GM23338 (cell line): ENCODE measurements around the gene BIRC3.

ENCODE experiments used
- CREB1 ChIP-seq: fragments of 250-450 bp; sonication (Bioruptor Pico); IDR thresholded peaks from 2 replicates; pipeline ENCODE4 v1.5.0; 2020; ENCODE audit warnings: low read depth, mild to moderate bottlenecking, moderate library complexity
- CTCF ChIP-seq, 2 experiments: fragments of 200-600 bp in 1 of 2; sonication (generic) in 1 of 2; conservative IDR thresholded peaks; 2 replicates each; pipeline versions ENCODE4 v1.5.1 to v1.6.1; 2016 to 2017; ENCODE audit warnings: antibody characterized with exemption in 2 of 2, low read depth in 2 of 2, mild to moderate bottlenecking in 2 of 2, moderate library complexity in 1 of 2
- ETS1 ChIP-seq: IDR thresholded peaks from 2 replicates; pipeline ENCODE4 v1.6.1; 2016; ENCODE audit warnings: antibody characterized with exemption
- EZH2 ChIP-seq: fragments of 200-600 bp; sonication (generic); IDR thresholded peaks from one replicate; pipeline ENCODE4 v1.8.0; 2017; ENCODE audit warnings: antibody characterized with exemption, mild to moderate bottlenecking, low read depth; ENCODE audit not compliant: unreplicated experiment
- EZH2phosphoT487 ChIP-seq: fragments of 200-600 bp; sonication (generic); IDR thresholded peaks from one replicate; pipeline ENCODE4 v1.8.1; 2018; ENCODE audit warnings: antibody characterized with exemption; ENCODE audit not compliant: unreplicated experiment
- JUNB ChIP-seq: IDR thresholded peaks from one replicate; pipeline ENCODE4 v1.6.1; 2016; ENCODE audit warnings: antibody characterized with exemption; ENCODE audit not compliant: unreplicated experiment
- NANOG ChIP-seq: IDR thresholded peaks from 2 replicates; pipeline ENCODE4 v1.6.1; 2016; ENCODE audit warnings: antibody characterized with exemption, borderline replicate concordance
- POLR2AphosphoS5 ChIP-seq: IDR thresholded peaks from 2 replicates; pipeline ENCODE4 v1.6.1; 2016; ENCODE audit warnings: antibody characterized with exemption, low read depth
- REST ChIP-seq: IDR thresholded peaks from one replicate; pipeline ENCODE4 v1.6.1; 2018; ENCODE audit warnings: antibody characterized with exemption; ENCODE audit not compliant: unreplicated experiment
- ZNF114 ChIP-seq: fragments of 250-450 bp; sonication (Bioruptor Pico); IDR thresholded peaks from 2 replicates; pipeline ENCODE4 v1.5.0; 2020; ENCODE audit warnings: mild to moderate bottlenecking, moderate library complexity
- ZNF331 ChIP-seq: fragments of 250-450 bp; sonication (Bioruptor Pico); IDR thresholded peaks from 2 replicates; pipeline ENCODE4 v1.5.0; 2020; ENCODE audit warnings: low read depth, mild to moderate bottlenecking, moderate library complexity
- ZNF462 ChIP-seq: fragments of 250-450 bp; sonication (Bioruptor Pico); IDR thresholded peaks from 2 replicates; pipeline ENCODE4 v1.5.0; 2020; ENCODE audit warnings: mild to moderate bottlenecking, moderate library complexity

GRCh38 chr11:102364991-102365390, 47.7 kb downstream of the BIRC3 start:
- TF ChIP-seq CTCF (conservative IDR thresholded peaks at IDR 0.05; ENCODE audit: low read depth in 2 of 2) = no peak
- TF ChIP-seq CREB1 (CRISPR knock-in tag) = no peak
- no peak for TF ChIP-seq ZNF114
- no peak for TF ChIP-seq ETS1
- no peak for TF ChIP-seq POLR2AphosphoS5
- no peak for TF ChIP-seq JUNB
- TF ChIP-seq EZH2phosphoT487 = no peak
- TF ChIP-seq ZNF462 (CRISPR knock-in tag) = no peak
- no peak for TF ChIP-seq EZH2
- no peak for TF ChIP-seq REST
- no peak for TF ChIP-seq ZNF331 (CRISPR knock-in tag)
- no peak for TF ChIP-seq NANOG
